ENCODE data around the gene DHRS7B. TPM values are rescaled to one million over a fixed set of nuclear protein-coding genes. Genes with fewer than 3 reads are reported as not detected.

Gene DHRS7B
- total RNA-seq, 4 donors from 2014 or later = 42.8 to 64.1 (median 50.6) TPM

- H3K4me3 ChIP-seq = no peak overlapping the region
- peaks cover 75% of the 10 kb centered on the region for H3K4me1 ChIP-seq
- H3K9me3 ChIP-seq = no peaks in the 10 kb centered on the region
- H3K27me3 ChIP-seq = no peaks in the 10 kb centered on the region
- peak overlapping the region; percentile 77 for H3K27ac ChIP-seq
- TF ChIP-seq EP300 (IDR thresholded peaks at IDR 0.05) = no peak
- TF ChIP-seq POLR2AphosphoS5 (IDR thresholded peaks at IDR 0.05) = no peak
- TF ChIP-seq, protein P1, sequence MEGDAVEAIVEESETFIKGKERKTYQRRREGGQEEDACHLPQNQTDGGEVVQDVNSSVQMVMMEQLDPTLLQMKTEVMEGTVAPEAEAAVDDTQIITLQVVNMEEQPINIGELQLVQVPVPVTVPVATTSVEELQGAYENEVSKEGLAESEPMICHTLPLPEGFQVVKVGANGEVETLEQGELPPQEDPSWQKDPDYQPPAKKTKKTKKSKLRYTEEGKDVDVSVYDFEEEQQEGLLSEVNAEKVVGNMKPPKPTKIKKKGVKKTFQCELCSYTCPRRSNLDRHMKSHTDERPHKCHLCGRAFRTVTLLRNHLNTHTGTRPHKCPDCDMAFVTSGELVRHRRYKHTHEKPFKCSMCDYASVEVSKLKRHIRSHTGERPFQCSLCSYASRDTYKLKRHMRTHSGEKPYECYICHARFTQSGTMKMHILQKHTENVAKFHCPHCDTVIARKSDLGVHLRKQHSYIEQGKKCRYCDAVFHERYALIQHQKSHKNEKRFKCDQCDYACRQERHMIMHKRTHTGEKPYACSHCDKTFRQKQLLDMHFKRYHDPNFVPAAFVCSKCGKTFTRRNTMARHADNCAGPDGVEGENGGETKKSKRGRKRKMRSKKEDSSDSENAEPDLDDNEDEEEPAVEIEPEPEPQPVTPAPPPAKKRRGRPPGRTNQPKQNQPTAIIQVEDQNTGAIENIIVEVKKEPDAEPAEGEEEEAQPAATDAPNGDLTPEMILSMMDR (IDR thresholded peaks at IDR 0.05) = no peak
- no peak for TF ChIP-seq POLR2A (IDR thresholded peaks at IDR 0.05)
- DNase-seq (ENCODE audit: low spot score in 2 of 2) = no peak
- 53% methylated on average over 5 of the region's 5 CpGs for WGBS
- peaks cover 21% of the 10 kb centered on the region for H3K36me3 ChIP-seq
Observed at GRCh38 chr17:21196126-21196525, 69.4 kb downstream of the DHRS7B start.

DNA sequence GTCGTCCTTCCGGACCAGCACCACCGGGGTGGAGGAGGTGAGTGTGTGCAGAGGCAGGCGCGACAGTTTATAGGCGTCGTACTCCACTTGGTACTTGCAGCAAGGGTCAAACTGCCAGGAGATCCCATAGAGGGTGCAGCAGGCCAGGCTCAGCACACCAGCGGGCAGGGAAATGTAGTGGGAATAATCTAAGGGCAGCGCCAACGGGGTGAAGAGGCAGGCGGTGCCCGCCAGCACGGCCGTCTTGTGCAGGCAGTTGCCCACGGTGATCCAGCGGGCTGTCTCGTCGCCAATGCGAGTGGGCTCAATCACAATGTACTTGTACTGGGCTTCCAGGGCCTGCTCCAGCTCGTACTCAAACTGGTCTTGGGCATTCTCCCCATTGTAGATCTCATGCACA is 71.6 kb downstream of the DHRS7B start:
- H3K27me3 ChIP-seq = no peaks in the 10 kb centered on the region
- H3K9me3 ChIP-seq = no peaks in the 10 kb centered on the region
- H3K27ac ChIP-seq = no peak overlapping the region
- no peak for DNase-seq (ENCODE audit: low spot score in 2 of 2)
- peaks cover 97% of the 10 kb centered on the region for H3K4me1 ChIP-seq
- 95% methylated on average over 20 of the region's 20 CpGs for WGBS
- H3K36me3 ChIP-seq = peaks cover 18% of the 10 kb centered on the region
- H3K4me3 ChIP-seq = no peak overlapping the region
- TF ChIP-seq POLR2AphosphoS5 (IDR thresholded peaks at IDR 0.05) (no peak), EP300 (IDR thresholded peaks at IDR 0.05) (no peak), POLR2A (IDR thresholded peaks at IDR 0.05) (no peak)
- TF ChIP-seq, protein P1 (IDR thresholded peaks at IDR 0.05) = no peak

- Histone ChIP-seq H3K27me3 (no peaks in the 10 kb centered on the region), H3K4me1 (peaks cover 92% of the 10 kb centered on the region)
Observed at GRCh38 chr17:21199311-21199710, 72.5 kb downstream of the DHRS7B start.

DNA sequence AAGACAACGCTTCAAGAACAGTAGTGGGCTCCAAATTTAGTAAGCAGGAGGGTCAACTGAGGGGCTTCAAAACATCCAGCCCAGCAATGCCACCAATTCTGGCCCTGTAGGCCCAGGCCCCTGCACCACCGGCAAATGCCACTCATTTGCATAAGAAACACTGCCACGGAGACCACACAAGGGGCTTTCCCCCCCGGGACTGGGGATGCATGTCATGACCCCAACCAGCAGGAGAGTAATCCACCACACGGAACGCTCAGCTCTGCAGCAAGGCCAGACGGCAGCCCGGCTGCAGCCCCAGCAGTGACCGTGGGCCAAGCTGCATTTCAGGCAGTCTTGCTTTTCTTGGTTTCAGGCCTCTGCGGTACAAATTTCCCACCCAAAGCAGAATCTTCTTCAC is 73.1 kb downstream of the DHRS7B start:
- peaks cover 91% of the 10 kb centered on the region for H3K4me1 ChIP-seq
- peak overlapping the region; percentile 50 for H3K27ac ChIP-seq
- H3K9me3 ChIP-seq = no peaks in the 10 kb centered on the region
- 82% methylated on average over 10 of the region's 10 CpGs for WGBS
- DNase-seq (ENCODE audit: low spot score in 2 of 2) = no peak
- H3K36me3 ChIP-seq = peaks cover 18% of the 10 kb centered on the region
- TF ChIP-seq POLR2A (IDR thresholded peaks at IDR 0.05) (no peak), POLR2AphosphoS5 (IDR thresholded peaks at IDR 0.05) (no peak), EP300 (IDR thresholded peaks at IDR 0.05) (no peak)
- TF ChIP-seq, protein P1 (IDR thresholded peaks at IDR 0.05) = no peak
- H3K27me3 ChIP-seq = no peaks in the 10 kb centered on the region
- H3K4me3 ChIP-seq = no peak overlapping the region

More at GRCh38 chr17:21199311-21199710, 72.5 kb downstream of the DHRS7B start:
- Histone ChIP-seq H3K36me3 (peaks cover 18% of the 10 kb centered on the region), H3K9me3 (no peaks in the 10 kb centered on the region), H3K4me3 (no peak overlapping the region), H3K27ac (no peak overlapping the region)
- no peak for DNase-seq (ENCODE audit: low spot score in 2 of 2)
- WGBS = 37% methylated on average over 9 of the region's 9 CpGs
- TF ChIP-seq, protein P1 (IDR thresholded peaks at IDR 0.05) = no peak
- TF ChIP-seq EP300 (IDR thresholded peaks at IDR 0.05) (no peak), POLR2AphosphoS5 (IDR thresholded peaks at IDR 0.05) (no peak), POLR2A (IDR thresholded peaks at IDR 0.05) (no peak)

DNA sequence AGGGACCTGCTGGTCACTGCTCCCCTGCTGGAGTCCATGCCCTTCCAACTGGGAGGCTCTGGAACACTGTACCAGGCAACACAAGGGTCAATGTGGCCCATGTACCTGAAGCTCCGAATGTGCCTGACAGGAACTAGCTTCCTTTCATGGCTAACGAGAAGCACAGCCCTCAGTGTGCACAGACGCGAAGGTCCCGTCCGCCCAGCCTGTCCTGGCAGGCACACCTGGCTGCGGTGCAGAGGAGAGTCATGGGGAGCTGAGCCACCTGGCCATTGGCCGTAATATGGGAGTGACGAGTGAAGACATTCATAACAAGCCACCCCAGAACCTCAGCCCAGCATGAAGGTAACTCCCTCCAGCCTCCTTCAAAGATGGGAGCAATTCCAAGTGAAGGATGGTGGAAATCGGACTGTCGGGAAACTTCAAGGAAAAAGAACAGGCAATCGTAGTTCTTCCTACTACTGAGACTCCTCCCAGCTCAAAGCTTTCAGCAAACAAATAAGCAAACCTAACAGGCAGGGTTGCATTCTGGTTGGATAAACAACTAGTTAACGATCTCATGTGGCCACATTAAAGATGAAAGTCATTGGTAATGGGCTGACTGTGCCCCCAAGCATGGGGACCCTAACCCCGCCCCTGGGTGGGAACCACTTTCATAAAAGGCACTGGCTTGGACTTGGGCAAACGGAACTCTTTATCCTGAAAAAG is 74.0 kb downstream of the DHRS7B start:
- H3K4me3 ChIP-seq = no peak overlapping the region
- no peaks in the 10 kb centered on the region for H3K27me3 ChIP-seq
- H3K4me1 ChIP-seq = peaks cover 87% of the 10 kb centered on the region
- 47% methylated on average over 6 of the region's 15 CpGs for WGBS
- H3K27ac ChIP-seq = peak overlapping the region; percentile 50
- no peaks in the 10 kb centered on the region for H3K9me3 ChIP-seq
- H3K36me3 ChIP-seq = peaks cover 18% of the 10 kb centered on the region
- DNase-seq (ENCODE audit: low spot score in 2 of 2) = no peak
- TF ChIP-seq POLR2A (IDR thresholded peaks at IDR 0.05) = no peak
- no peak for TF ChIP-seq POLR2AphosphoS5 (IDR thresholded peaks at IDR 0.05)
- TF ChIP-seq, protein P1 (IDR thresholded peaks at IDR 0.05) = no peak
- TF ChIP-seq EP300 (IDR thresholded peaks at IDR 0.05) = no peak

Measured in suprapubic skin (tissue), 4 donors.